HG02885 (cell line): Measurements from ENCODE around the gene CFAP206.
A peak's percentile ranks its signal among the peaks of the same experiment; 100 is the strongest.
"Not testable (repeated sequence)": the region's sequence is repeated elsewhere in the genome, so short reads cannot be mapped to it uniquely, and the experiment has no call there.

Experiments
- ATAC-seq: cut with Tn5 transposase; IDR thresholded peaks from one replicate; pipeline ENCODE4 v1.9.1; 2021; ENCODE audit warnings: mild to moderate bottlenecking; ENCODE audit not compliant: unreplicated experiment, poor library complexity

Gene CFAP206

GRCh38 chr6:87419266-87419665 lies 11.5 kb downstream of the CFAP206 start:
- ATAC-seq = no peak

DNA sequence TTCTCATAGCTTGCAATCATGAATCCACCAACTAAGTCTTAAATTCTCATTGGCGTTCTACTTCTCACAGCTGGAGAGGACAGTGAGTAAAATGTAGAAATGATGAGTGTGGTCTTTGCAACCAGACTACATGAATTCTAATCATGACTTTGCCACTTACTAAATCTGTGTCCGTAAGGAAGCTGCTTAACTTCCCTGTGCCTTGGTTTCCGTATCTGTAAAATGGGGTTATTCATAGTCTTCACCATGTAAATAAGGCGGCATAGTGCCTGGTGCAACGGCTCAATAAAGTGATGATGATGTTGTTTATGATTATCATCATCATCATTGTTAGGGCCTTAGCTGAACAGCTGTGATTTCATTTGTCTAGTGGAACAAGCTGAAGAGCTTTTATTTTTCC lies 12.6 kb downstream of the CFAP206 start:
- no peak for ATAC-seq

DNA sequence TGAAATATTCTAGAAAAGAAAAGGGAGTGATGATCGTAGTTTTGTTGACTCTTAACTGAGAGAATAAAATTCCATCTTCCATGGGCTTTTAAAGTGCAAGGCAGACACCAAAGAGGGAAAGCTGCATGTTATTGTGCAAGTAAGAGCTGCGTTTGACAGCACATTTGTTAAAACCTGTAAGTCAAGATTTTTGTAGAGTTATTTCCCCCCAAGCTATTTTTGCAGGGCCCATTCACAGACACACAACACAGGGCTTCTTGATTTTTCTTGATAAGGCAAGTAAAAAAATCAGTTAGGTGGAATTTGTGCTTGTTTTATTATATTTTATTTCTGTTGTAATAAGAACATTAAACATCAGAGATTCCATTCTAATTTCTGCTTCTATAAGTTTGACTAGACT lies 13.8 kb downstream of the CFAP206 start:
- no peak for ATAC-seq

GRCh38 chr6:87426789-87427188 lies 19.0 kb downstream of the CFAP206 start:
- ATAC-seq = no peak

DNA sequence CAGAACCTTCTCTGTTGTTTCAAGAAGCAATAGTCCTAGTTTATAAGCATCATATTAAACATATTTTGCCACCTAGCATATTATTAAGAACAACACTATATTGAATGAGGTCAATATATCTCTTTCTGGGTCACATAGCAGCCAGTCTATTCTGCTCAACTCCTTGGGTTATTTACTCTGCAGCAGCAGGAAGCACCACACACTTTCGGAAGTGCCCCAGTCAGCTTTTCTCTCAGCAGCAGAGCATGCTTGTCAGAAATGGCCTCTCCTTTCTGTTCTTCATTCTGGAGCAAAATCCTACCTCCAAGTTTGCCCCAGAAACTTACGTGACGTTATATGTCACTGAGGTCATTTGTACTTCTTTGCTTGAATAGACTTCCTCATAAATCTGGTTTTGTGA lies 22.7 kb downstream of the CFAP206 start:
- no peak for ATAC-seq

- ATAC-seq = no peak
These were observed 23.5 kb downstream of the CFAP206 start for GRCh38 chr6:87431263-87431662.

- peak; percentile 51 for ATAC-seq
These were observed 28.7 kb downstream of the CFAP206 start for GRCh38 chr6:87436435-87436834.

DNA sequence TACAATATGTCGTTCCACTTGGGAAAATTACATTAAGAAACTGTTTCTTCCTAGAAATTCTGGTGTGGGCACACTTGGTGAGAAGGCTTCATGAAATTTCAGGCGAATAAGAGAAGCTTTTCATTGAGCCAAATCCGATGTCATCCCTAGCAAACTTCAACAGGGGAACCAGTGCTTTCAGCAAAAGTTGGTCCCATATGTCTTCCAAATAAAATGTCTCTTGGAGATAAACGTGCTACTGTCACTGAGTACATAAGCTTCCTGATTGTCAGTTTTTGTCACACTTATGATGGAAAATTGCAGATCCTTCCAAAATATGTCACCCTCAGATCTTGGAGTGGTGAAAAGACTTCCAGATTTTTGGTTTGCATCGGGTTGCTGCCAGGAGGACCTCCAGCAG lies 33.9 kb downstream of the CFAP206 start:
- no peak for ATAC-seq

DNA sequence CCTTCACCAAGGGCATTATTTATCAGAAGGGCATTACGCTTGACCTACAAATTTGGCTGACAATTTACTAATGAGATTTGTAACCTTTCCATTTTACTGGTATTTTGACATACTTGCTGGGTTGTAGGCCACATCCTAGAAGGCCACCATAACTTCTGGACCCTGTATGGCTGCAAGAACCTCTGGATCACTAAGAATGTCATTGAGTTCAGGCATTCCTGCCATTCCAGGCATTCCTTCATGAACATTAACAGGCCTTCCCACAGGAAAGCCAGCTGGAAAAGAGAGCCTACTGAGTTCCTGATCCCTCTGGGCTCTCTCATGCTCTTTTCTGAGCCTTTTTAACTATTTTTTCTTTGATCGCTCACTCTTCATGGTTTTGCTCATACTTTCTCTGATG lies 36.6 kb downstream of the CFAP206 start:
- no peak for ATAC-seq

DNA sequence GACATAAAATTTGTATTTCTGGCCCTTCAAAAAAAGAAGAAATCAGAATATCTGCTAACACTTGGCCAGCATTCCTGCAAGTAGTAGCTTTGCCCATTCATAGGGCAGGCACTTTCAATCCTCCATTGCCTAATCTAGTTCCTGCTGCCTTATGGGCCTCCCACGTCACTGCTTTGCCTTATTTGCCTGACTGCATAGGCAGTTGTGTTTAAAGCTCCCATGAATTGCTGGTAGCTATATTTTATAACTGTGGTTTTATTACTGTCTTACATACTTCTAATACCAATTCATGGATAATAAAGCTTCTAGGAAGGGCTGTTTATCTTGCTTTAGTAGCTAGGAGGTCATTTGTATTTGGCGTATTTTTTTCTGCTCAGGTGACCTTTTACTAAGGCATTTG lies 57.3 kb downstream of the CFAP206 start:
- ATAC-seq = no peak

DNA sequence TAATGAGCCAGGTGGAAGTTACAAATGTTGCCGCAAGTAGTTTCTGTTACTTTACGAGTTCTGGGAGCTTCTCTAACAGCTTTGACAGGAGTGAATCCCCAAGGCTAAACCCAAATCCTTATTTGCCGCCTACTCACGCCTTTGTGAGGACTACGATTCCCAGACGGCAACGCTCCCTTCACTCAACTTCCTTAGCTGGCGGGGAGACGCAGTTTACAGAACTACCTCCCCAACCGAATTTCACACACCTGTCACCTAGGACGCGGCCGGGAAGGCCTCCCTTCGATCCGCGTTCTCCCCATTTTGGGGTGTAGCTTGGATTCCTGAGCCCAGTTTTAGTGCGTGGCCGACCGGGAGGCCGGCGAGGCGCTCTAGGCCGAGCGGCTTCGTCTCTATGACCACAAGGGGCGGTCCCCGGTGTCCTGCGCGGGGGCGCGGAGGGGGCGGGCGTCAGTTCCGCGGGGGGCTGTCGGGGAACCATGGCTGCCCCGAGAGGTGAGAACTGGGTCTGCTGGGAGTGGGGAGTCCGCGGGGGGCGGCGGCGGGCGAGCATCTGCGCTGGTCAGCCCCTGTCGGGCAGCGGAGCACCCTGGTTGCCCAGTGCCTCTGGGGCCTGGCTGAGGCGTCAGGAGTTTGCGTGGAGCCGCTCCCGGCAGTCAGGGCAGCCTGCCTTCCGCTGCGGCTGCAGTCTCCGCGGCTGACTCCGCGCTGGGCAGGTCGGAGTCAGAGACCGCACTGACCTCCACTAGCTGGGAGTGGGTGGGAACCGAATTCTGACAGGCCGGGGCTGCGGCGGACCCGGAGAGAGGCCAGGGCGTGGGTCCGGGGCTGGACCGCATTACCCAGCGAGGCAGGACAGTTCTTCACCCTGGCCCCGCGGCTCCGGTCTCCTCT lies 65.0 kb downstream of the CFAP206 start, which contains the start of gene SLC35A1:
SLC35A1 (plus strand) TSS at position 450 of the 894 bp plus-strand sequence; CDS start at position 480, 30 bp downstream.
- ATAC-seq = peak; percentile 96

GRCh38 chr6:87473419-87473903 lies 65.7 kb downstream of the CFAP206 start:
- ATAC-seq = peak; percentile 72

DNA sequence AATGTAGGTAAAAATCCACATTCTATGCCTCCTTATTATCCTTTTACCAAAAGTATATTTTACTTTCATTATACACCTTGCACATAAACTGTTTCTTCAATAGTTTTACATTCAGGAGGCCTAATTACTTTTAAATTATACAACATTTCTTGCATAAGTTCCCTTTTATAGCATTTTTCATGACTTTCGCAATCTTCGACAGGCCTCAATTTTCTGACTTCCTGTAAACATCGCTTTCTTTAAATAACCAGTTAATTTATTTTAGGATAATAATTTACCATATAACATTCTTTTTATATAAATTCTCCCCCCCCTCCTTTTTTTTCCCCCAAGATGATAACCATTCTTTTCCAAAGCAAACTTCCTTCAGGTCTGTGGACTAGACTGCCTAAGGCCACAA lies 74.2 kb downstream of the CFAP206 start:
- ATAC-seq = no peak

GRCh38 chr6:87482366-87482765 lies 74.6 kb downstream of the CFAP206 start:
- no peak for ATAC-seq

GRCh38 chr6:87483929-87484328 lies 76.2 kb downstream of the CFAP206 start:
- ATAC-seq = no peak

DNA sequence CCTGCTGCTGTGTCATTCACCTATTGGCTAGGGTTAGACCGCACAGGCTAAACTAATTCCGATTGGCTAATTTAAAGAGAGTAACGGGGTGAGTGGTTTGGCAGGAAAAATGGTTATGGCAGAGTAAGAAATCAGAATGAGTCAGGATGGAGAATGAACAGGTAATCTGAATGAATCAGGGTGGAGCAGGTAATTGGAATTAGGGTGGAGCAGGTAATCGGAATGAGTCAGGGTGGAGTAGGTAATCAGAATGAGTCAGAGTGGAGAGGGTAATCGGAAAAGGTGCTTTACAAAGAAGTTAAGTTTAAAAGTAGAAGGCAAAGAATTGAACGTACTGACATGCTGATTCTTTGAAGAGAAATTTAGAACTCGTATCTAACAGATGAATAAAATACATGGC lies 76.7 kb downstream of the CFAP206 start:
- no peak for ATAC-seq

DNA sequence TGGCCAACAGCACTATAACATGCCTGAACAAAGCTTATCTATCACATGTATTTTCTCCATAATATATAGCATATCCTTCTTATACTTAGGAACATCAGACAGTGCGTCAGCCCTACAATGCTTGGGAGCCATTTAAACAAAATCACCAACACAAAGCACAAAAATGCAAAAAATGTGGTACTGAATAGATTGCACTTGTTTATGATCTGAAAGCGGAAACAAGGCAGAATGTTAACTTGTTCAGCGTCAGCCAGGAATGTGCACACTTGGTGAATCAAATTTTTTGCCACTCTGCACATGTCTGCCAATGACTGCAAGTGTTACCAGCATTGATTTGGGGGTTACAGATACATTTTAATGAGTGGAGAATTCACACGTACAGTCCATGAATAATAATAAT lies 79.8 kb downstream of the CFAP206 start:
- no peak for ATAC-seq

DNA sequence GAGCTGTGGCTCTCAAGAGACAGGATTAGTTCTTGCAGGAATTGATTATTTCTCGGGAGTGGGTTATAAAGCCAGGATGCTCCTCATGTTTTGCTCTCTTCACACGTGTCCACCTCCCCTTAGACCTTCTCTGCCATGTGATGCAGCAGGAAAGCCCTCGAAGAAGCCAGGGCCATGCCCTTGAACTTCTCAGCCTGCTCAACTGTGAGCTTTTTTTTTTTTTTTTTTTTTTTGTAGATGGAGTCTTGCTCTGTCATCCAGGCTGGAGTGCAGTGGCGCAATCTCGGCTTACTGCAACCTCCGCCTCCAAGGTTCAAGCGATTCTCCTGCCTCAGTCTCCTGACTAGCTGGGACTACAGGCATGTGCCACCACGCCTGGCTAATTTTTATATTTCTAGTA lies 81.6 kb downstream of the CFAP206 start:
- ATAC-seq = not testable (repeated sequence)

GRCh38 chr6:87494761-87495422 lies 87.1 kb downstream of the CFAP206 start:
- peak; percentile 94 for ATAC-seq

- no peak for ATAC-seq
These were observed 90.3 kb downstream of the CFAP206 start for GRCh38 chr6:87498048-87498447.

- ATAC-seq = no peak
These were observed 94.2 kb downstream of the CFAP206 start for GRCh38 chr6:87501809-87502572.
